NOMO-1 treated with DMSO at 0.1 percent for 48 hours (cell line): Measurements from ENCODE around the gene ALG3.
A peak's percentile ranks its signal among the peaks of the same experiment; 100 is the strongest.

ENCODE experiments used
- DNase-seq: peaks from one replicate; lab custom pipeline; 2025; ENCODE audit not compliant: unreplicated experiment; lab: John Stamatoyannopoulos, UW

The ALG3 gene

GRCh38 chr3:184260724-184261269, 12.0 kb upstream of the ALG3 start:
- no peak for DNase-seq

- peak; percentile 44 for DNase-seq
Observed at GRCh38 chr3:184259878-184260723, 11.3 kb upstream of the ALG3 start.

- no peak for DNase-seq
Observed at GRCh38 chr3:184259396-184259877, 10.7 kb upstream of the ALG3 start.

GRCh38 chr3:184258926-184259325, 10.2 kb upstream of the ALG3 start:
- no peak for DNase-seq

- no peak for DNase-seq
Observed at GRCh38 chr3:184257083-184257915, 8.5 kb upstream of the ALG3 start.

- DNase-seq: no peak
Observed at GRCh38 chr3:184255291-184256039, 6.7 kb upstream of the ALG3 start.

- DNase-seq: peak; percentile 97
Observed at GRCh38 chr3:184250167-184250828, 1.5 kb upstream of the ALG3 start.

GRCh38 chr3:184249412-184250166, 827 bp upstream of the ALG3 start, which contains the start of gene EEF1AKMT4:
Gene EEF1AKMT4, plus strand, starts transcription at chr3:184249672. Its CDS starts 23 bp downstream, at chr3:184249695.
- peak; percentile 100 for DNase-seq

- no peak for DNase-seq
Observed at GRCh38 chr3:184242297-184242685, 6.5 kb downstream of the ALG3 start.

GRCh38 chr3:184241447-184242296, 7.1 kb downstream of the ALG3 start:
- no peak for DNase-seq

GRCh38 chr3:184241141-184241446, 7.7 kb downstream of the ALG3 start:
- DNase-seq: no peak

- DNase-seq: peak; percentile 32
Observed at GRCh38 chr3:184240384-184241140, 8.2 kb downstream of the ALG3 start.

- no peak for DNase-seq
Observed at GRCh38 chr3:184239708-184240107, 9.1 kb downstream of the ALG3 start.

- DNase-seq: no peak
Observed at GRCh38 chr3:184239221-184239620, 9.5 kb downstream of the ALG3 start.

GRCh38 chr3:184238246-184238818, 10.4 kb downstream of the ALG3 start:
- DNase-seq: no peak

GRCh38 chr3:184237807-184238206, 11.0 kb downstream of the ALG3 start:
- DNase-seq: no peak

- no peak for DNase-seq
Observed at GRCh38 chr3:184237211-184237610, 11.6 kb downstream of the ALG3 start.

- DNase-seq: no peak
Observed at GRCh38 chr3:184236636-184237035, 12.1 kb downstream of the ALG3 start.
